HG03064 (cell line): ENCODE measurements around the gene CDK17.
"Not testable (repeated sequence)": the region's sequence is repeated elsewhere in the genome, so short reads cannot be mapped to it uniquely, and the experiment has no call there.

Source experiments
- ATAC-seq: cut with Tn5 transposase; IDR thresholded peaks from one replicate; pipeline ENCODE4 v1.9.1; 2021; ENCODE audit warnings: low read depth; ENCODE audit not compliant: unreplicated experiment

The CDK17 gene

DNA sequence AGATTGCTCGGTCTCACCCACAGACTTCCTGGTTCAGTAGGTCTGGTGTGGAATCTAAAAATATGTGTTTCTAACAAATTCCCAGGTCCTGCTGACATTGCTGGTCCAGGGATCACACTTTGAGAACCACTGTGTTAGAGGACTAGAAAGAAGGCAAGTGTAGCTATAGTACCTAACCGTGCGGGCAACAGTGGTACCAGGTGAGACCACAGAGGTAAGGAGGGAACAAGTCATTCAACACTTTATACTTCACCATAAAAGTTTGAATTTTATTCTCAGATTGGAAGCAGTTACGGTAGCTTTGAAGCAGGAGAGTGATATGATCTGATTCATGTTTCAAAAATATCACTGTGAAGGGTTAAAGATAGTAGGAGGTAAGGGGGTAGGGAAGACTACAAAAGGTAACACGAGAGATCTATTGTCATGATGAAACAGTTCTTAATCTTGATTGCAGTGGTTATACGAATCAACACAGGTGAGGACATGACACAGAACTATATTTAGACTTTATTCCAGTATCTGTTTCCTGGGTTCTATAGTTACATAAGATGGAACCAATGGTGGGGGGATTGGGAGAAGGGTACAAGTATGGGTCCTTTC lies 73.5 kb downstream of the CDK17 start:
- no peak for ATAC-seq

DNA sequence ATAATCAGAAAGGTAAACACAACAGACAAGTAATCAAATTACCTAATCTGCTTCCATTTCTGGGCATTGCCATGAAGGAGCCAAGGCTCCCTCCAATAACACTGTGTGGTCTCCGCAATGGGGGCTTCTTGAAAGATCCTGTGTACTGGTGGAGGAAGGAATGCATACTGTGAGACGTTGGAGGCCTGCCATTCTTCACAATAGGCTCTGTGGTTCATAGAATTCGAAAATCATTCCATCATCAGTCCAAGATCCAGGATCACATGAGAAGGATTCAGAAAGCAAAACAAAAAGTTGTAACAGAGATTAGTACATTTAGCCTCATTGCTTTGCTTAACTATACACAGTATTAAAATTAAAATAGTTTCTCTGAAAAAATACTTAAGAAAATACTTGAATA lies 76.3 kb downstream of the CDK17 start:
- ATAC-seq = no peak

DNA sequence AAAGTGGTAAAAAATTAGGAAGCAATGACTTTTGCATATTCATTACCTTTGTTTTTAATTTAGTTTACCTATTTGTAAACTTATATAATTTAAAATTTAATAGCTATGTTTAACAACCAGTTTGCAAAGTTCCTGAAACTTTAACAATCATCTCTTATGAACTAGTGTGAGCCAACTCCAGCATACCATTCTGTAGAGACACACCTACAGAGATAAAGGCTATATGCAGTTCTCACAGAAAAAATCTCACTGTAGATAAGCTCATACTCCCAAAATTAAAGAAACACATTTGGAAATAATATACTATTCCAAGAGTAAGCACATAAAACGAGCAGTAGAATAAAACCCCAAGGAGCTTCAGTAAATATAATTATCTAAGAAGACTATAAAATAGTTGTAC lies 77.5 kb downstream of the CDK17 start:
- no peak for ATAC-seq

DNA sequence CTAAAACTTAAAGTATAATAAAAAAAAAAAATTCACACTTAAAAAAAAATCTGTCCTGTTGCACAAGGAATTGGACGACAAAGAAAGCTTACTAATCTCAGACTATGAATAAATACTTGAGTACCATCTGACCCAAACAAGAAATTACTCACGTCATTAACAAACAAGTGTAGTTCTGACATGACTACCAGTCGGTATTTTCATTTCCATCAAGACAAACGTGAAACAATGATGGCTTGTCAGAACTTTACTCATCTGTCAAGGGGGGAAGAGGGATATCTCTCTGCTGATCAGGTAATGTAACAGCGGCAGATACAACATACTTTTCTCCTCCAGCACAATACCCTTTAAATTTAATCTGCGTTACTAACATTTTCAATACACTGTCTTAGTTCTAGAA lies 78.3 kb downstream of the CDK17 start:
- no peak for ATAC-seq

DNA sequence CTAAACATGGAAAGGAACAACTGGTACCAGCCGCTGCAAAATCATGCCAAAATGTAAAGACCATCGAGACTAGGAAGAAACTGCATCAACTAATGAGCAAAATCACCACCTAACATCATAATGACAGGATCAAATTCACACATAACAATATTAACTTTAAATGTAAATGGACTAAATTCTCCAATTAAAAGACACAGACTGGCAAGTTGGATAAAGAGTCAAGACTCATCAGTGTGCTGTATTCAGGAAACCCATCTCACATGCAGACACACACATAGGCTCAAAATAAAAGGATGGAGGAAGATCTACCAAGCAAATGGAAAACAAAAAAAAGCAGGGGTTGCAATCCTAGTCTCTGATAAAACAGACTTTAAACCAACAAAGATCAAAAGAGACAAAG lies 82.4 kb downstream of the CDK17 start:
- ATAC-seq = not testable (repeated sequence)

DNA sequence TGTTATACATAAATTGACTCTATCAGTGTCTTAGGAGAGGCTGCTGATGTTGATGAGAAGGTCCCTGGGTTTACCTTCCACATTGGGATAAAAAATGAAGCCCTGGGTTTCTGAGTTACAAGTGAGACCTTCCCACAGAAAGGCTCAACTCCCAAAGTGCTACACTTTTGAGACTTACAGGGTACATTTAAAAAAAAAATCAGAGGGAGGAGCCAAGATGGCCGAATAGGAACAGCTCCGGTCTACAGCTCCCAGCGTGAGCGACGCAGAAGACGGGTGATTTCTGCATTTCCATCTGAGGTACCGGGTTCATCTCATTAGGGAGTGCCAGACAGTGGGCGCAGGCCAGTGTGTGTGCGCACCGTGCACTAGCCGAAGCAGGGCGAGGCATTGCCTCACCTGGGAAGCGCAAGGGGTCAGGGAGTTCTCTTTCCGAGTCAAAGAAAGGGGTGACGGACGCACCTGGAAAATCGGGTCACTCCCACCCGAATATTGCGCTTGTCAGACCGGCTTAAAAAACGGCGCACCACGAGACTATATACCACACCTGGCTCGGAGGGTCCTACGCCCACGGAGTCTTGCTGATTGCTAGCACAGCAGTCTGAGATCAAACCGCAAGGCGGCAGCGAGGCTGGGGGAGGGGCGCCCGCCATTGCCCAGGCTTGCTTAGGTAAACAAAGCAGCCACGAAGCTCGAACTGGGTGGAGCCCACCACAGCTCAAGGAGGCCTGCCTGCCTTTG lies 84.3 kb downstream of the CDK17 start:
- ATAC-seq = not testable (repeated sequence)

DNA sequence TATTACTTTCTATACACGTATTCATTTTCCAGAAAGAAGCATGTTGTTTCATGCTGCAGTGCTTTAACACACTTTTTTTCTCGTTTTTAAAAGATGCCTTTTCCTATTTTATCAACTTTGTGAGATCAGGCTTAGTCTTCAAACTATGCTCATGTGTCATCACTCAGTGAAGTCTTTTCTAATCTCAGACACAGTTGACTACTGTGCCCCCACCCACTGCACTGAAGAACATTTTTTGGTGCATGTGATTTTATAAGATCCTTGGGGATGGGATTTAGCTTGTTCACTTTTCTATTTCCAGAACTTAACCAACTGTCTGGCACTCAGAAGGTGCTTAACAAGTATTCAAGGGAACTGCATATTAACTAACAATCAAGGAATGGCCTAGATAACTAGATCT lies 85.5 kb downstream of the CDK17 start:
- ATAC-seq = no peak

DNA sequence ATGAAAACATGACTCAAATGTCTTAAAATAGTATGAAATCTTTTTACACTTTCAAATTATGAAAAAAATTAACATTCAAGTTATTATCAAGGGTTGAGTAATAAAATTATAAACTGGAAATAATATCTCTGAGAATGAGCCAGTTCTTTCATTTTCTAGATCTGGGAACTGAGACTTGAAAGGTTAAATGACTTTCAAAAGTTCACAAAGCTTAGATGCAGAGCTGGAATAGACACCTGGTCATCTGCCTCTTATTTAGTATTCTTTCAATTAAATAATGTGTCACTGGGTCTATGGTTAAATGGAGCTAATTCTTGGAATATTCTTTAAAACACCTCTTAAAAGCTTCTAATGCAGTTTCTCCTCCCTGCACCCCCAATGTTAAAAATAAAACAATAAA lies 86.6 kb downstream of the CDK17 start:
- no peak for ATAC-seq

DNA sequence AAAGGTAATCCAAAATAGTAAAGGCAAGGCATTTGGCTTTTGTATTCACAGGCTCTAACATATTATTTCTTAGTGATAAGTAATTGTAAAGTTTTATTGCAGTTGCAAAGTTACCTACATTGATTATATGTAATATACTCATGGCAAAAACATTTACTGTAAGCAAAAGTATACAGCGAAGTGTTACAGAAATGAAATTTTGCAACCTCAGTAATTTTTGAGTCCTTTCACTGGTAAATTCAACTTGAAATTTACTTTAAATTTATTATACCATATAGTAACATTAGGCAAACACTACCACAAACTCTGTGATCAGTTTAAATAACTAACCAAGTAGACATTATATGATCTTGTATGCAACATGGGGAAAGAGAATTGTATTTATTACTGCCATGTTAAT lies 89.0 kb downstream of the CDK17 start:
- ATAC-seq = no peak

DNA sequence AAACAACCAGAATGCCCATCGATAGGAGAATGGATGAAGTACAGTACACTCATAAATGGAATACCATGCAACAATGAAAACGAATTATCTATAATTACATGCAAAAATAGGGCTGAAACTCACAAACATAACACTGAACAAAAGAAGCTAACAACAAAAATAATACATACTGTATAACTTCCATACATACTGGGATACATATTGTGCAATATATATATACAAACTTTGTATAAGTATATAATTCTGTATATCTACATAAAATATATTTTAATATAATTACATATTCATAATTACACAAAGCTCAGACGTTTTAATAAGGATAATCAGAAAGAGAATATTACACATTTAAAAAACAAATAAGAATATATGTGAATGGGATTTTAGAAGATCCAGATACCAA lies 90.2 kb downstream of the CDK17 start:
- no peak for ATAC-seq

DNA sequence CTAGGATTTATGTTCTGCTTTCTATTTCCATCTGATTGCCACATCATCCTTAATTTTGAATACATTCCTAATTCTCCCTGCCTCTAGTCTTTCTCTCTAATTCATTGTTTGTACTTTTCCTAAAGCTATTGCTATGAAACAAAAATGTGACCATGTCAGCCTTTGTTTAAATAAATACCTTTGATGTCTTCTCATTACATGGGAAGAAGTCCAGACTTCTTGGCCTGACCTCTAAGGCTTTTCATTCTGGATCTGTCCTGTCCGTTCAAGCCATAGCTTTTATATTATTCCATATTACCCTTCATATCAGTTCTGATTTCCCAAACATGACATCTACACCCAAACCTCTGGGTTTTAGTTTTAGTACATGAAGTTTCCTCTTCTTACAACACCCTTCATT lies 91.4 kb downstream of the CDK17 start:
- no peak for ATAC-seq

DNA sequence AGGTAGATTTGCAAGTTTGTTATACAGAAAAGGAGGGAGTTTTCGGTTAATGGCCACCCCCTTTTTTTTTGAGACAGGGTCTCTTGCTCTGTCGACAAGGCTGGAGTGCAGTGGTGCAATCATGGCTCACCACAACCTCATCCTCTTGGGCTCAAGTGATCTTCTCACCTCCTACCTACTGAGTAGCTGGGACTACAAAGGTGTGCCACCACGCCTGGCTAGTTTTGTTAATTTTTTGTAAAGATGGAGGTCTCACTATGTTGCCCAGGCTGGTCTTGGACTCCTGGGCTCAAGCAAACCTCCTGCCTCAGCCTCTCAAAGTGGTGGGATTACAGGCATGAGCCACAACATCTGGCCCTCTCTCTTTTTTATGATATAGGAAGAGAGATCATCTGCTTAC lies 94.6 kb downstream of the CDK17 start:
- no peak for ATAC-seq

DNA sequence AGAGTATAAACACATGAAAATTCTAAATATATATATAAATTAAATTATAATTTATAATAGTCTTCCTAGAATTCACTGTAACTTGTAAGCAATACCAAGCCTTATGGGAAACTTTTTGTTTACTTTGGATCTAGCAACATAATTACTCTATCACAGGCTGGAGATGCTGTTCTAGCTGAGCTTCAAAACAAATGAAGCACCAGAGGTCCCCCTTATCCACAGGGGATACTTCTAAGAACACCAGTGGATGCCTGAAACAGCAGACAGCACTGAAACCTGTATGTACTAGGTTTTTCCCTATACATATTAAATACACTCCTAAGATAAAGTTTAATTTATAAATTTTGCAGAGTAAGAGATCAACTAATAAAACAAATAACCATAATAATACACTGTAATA lies 96.6 kb downstream of the CDK17 start:
- ATAC-seq = no peak

DNA sequence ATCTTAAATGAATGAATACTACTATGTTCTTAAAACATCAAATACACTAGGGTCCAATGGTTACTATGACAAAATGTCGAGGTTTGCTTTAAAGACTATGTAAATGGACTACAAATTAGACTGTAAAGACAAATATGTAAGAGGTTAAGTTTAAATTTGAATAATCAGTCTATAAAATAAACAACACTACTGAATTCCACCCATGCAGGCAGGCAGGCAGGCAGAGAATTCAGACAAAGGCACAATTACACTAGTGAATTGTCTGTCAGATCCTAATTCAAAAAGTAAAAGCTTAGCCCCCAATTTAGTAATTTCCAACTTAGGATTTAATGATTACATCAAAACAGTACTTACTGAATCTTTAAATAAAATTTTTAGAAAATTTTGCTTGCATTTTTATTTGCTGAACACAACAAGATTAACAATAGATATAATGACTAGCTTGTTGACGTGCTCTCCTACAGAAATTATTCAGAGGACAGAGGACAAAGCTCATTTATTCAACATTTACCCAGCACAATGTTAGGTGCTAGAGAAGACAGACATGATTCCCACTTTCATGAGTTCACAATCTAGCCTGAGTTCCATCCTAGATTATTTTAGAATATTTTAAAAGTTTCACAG lies 97.4 kb downstream of the CDK17 start:
- no peak for ATAC-seq

DNA sequence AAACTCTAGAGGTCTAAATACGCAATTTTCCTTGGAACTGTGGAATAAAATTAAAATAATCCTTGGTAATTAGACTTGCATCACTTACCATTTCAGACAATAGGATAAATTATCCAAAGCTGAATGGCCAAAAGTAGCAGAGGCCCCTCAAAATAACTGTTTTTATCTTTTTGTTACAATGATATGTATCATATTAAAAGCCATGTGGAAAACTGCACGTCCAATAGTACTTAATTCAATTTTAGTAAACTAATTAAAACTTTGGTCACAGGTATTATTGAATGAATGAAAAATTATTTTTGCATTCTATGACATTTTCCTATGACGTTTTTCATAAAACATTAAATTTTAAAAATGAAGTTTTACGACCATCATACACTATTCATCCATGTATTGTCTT lies 98.5 kb downstream of the CDK17 start:
- no peak for ATAC-seq

DNA sequence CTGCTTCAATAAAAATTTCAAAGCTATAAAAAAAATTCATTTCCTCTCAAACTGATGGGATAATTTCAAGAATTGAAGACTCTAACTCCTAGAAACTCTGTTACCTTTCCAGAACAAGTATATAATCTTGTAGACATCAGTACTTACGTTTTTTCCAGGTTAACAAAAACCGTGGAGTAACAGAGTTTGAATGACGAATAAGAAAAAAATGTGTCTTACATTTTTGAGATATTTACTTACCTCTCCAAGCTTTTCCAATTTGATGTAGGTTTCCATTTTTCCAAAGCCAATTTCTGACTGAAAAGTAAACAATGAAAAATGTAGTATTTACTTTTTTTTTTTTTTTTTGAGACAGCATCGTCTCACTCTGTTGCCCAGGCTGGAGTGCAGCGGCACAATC lies 100.2 kb downstream of the CDK17 start:
- ATAC-seq = no peak

DNA sequence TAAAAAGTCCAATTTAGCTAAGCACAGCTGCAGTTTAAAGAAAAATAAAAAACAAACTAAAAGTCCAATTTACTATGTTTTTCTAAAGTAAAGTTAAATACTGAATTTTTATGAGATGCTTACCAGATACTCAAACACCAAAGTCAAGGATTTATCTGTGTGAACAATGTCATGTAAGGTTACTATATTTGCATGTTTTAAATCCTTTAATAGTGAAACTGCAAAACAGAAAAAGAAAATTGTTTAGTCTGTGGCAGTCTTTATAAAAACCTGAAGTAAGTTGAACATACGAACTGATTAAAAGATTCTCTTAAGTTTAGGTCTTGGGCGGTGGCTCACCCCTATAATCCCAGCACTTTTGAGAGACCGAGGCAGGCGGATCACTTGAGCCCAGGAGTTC lies 102.7 kb downstream of the CDK17 start:
- ATAC-seq = no peak

DNA sequence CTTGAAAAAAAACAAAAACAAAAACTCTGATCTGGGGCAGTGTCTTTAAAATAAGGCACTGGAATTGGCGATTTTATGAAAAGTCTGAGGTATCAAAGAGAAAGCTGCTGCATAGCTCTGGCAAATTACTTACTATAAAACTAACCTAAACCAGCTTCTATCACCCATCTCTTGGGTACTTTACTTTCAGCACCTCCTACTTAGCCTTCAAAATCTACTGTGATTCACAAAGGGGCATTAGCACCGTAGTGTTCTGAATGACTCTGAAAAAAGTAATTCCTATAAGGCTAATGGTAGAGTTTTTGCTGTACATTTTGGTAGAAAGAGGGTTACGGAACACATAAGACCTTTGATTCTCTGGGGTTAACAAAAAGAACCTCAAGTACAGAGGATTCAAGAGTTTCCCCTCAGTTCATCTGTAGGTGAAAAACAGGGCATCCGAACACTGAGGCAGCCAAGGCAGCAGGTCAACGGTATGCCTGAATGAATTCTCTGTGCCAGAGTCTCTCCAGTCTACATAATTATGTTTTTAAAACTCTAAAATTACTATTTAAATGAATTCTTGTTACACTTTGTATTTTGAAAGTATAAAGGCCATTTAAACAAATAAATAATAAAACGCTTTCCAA lies 104.6 kb downstream of the CDK17 start:
- no peak for ATAC-seq

DNA sequence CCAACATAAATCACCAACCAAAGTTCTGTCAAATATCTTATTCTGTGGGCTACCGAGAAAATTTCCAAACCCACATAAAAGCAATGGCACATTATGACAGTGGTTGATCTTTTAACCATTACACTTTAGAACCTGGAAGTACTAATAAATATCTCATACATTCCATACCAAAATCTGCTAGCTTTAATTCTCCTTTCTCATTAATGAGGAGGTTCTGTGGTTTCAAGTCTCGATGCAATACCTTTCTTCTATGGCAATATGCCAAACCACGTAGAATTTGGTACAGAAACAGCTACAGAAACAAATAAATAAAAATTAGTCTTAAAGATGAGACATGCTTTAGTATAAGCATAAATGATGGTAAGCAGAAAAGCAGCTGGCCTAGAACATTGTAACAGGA lies 105.4 kb downstream of the CDK17 start:
- no peak for ATAC-seq

DNA sequence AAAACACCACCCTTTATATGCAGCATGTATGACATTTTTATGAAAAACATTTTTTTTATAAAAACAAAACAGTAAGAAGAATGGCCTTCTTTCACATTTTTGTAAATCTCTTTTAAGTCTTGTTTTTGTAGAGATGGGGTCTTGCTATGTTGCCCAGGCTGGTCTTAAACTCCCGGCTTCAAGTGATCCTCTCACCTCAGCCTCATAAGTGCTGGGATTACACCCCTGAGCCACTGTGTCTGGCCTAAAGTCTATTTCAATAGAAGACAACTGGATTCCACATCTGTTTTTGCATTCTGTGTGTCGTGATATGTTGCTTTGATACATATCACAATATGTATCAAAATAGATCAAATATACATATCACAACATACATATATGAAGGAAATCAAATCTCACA lies 107.1 kb downstream of the CDK17 start:
- ATAC-seq = no peak

DNA sequence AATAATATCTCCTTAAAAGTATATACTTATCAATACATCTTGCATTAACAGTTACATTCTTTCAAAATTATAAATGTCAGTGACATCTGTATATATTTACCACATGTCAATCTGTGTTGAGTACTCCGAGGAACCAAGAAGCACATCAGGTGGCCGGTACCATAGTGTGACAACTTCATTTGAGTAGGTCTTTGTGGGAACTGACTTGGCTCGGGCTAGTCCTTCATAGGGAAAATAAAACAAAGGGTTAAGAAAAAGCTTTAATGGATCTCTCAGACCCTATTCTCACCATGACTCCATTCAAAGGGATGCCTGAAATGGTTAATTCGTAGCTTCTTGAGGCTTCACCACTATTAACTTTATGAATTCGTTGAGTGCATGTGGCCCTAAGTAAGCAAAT lies 111.2 kb downstream of the CDK17 start:
- ATAC-seq = no peak

DNA sequence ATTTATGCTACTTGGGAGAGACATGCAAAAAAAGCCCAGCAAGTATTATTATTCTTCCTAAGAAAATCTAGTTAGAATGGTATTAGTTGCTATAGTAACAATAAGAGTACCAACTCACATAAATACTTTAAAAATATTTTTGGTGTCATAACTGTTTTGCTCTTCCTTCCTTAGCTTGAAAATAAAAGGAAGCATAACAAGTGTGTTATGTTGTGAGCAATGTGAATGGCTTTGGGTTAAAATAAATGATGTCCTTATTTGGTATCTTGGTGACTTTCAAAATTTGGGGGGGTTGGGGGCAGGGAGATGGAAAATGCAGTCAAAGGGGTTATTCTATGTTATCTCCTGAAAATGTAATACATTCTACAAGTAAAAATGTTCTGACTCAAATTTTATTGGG lies 115.1 kb downstream of the CDK17 start:
- ATAC-seq = no peak
